C4-2B (cell line): Measurements from ENCODE around the gene KRTAP9-1.
"Not testable (repeated sequence)": the region's sequence is repeated elsewhere in the genome, so short reads cannot be mapped to it uniquely, and the experiment has no call there.

Experiments used
- H3K27ac ChIP-seq: fragments of 450-650 bp; 2 replicates; pipeline ENCODE4 v1.5.1; 2017
- CTCF ChIP-seq: fragments of 450-650 bp; conservative IDR thresholded peaks from 2 replicates; pipeline ENCODE4 v1.5.1; 2017; ENCODE audit warnings: mild to moderate bottlenecking
- ZFX ChIP-seq: fragments of 450-650 bp; IDR thresholded peaks from 2 replicates; pipeline ENCODE4 v1.6.1; 2017

The KRTAP9-1 gene

GRCh38 chr17:41223821-41224220 is 34.1 kb downstream of the KRTAP9-1 start:
- TF ChIP-seq ZFX (no peak), CTCF (no peak)

GRCh38 chr17:41226051-41226450 is 36.4 kb downstream of the KRTAP9-1 start:
- TF ChIP-seq CTCF: no peak
- TF ChIP-seq ZFX: no peak

More at GRCh38 chr17:41223821-41224220, 34.1 kb downstream of the KRTAP9-1 start:
- H3K27ac ChIP-seq: no peak overlapping the region

GRCh38 chr17:41226598-41227095 is 37.0 kb downstream of the KRTAP9-1 start, which contains the start of gene KRTAP9-2:
KRTAP9-2 (plus strand) TSS chr17:41226648; CDS start chr17:41226655, 7 bp downstream.
- not testable (repeated sequence) for H3K27ac ChIP-seq

More at GRCh38 chr17:41226051-41226450, 36.4 kb downstream of the KRTAP9-1 start:
- no peak overlapping the region for H3K27ac ChIP-seq

GRCh38 chr17:41230094-41230493 is 40.4 kb downstream of the KRTAP9-1 start:
- no peak overlapping the region for H3K27ac ChIP-seq
- no peak for TF ChIP-seq CTCF
- TF ChIP-seq ZFX: no peak

- TF ChIP-seq CTCF: no peak
- TF ChIP-seq ZFX: no peak
- no peak overlapping the region for H3K27ac ChIP-seq
These were observed 42.0 kb downstream of the KRTAP9-1 start for GRCh38 chr17:41231731-41232130.

GRCh38 chr17:41232399-41233105 is 42.9 kb downstream of the KRTAP9-1 start, which contains the start of gene KRTAP9-3:
KRTAP9-3 (plus strand) TSS chr17:41232449; CDS start chr17:41232502, 53 bp downstream.
- H3K27ac ChIP-seq: not testable (repeated sequence)

GRCh38 chr17:41237116-41237515 is 47.4 kb downstream of the KRTAP9-1 start:
- not testable (repeated sequence) for H3K27ac ChIP-seq

- H3K27ac ChIP-seq: not testable (repeated sequence)
These were observed 48.3 kb downstream of the KRTAP9-1 start, which contains the start of gene KRTAP9-8 for GRCh38 chr17:41237949-41238437. KRTAP9-8 (plus strand) TSS chr17:41237999; CDS start chr17:41238052, 53 bp downstream.
